Vagina (tissue), 2 donors: ENCODE measurements around the gene SLC26A4. TPM values are rescaled to one million over a fixed set of nuclear protein-coding genes. Genes with fewer than 3 reads are reported as not detected.

Experiments used
- DNase-seq, 2 donors: peaks; one replicate each; pipeline ENCODE4 v3.0.0-alpha.2; 2017; ENCODE audit errors: extremely low spot score in 2 of 2
- H3K27ac ChIP-seq: fragments of 200-600 bp; sonication (generic); one replicate; pipeline ENCODE4 v1.5.1; 2019
- H3K27me3 ChIP-seq: fragments of 200-600 bp; sonication (generic); one replicate; pipeline ENCODE4 v1.5.1; 2019
- H3K36me3 ChIP-seq, 2 donors: fragments of 200-600 bp; sonication (generic); one replicate each; pipeline ENCODE4 v1.5.1; 2017 to 2019
- H3K4me1 ChIP-seq: fragments of 200-600 bp; sonication (generic); one replicate; pipeline ENCODE4 v1.5.1; 2019
- H3K4me3 ChIP-seq, 2 donors: fragments of 200-600 bp; sonication (generic); 1 replicate in 1 of 2; 2 replicates in 1 of 2; pipeline ENCODE4 v1.5.1; 2016 to 2019
- H3K9me3 ChIP-seq: fragments of 200-600 bp; sonication (generic); one replicate; pipeline ENCODE4 v1.5.1; 2019
- CTCF ChIP-seq, 3 experiments: fragments of 450-650 bp in 2 of 3; fragments of 200-600 bp in 1 of 3; sonication (generic) in 1 of 3; IDR thresholded peaks; one replicate each; pipeline ENCODE4 v1.5.1; 2017 to 2019; ENCODE audit warnings: antibody characterized with exemption in 3 of 3, mild to moderate bottlenecking in 2 of 3, moderate library complexity in 2 of 3
- POLR2A ChIP-seq, 2 donors: fragments of 450-650 bp; IDR thresholded peaks; one replicate each; pipeline ENCODE4 v1.6.1; 2017; ENCODE audit warnings: antibody characterized with exemption in 2 of 2, mild to moderate bottlenecking in 2 of 2, moderate library complexity in 2 of 2
- POLR2AphosphoS5 ChIP-seq, 2 donors: sonication (generic); formaldehyde crosslinking; IDR thresholded peaks; one replicate each; pipeline ENCODE4 v1.9.0; 2017; ENCODE audit warnings: antibody characterized with exemption in 2 of 2, mild to moderate bottlenecking in 2 of 2, low read depth in 1 of 2; ENCODE audit not compliant: insufficient read depth in 1 of 2
- intact Hi-C: fragments of 100-400 bp; cut with DNase I; formaldehyde crosslinking; loops from one replicate; pipeline ENCODE4 v1.15.1; 2023
- total RNA-seq: library from RNA; depleted of rRNA; stranded (reverse); fragments of >200 nt; gene quantifications from one replicate; pipeline ENCODE4 v1.2.3, GENCODE V29; 2016

Gene SLC26A4
- total RNA-seq, 1 donor from 2014 or later, result not detected

- H3K9me3 ChIP-seq, result no peaks in the 10 kb centered on the region
- no peaks in the 10 kb centered on the region for H3K36me3 ChIP-seq
- H3K4me3 ChIP-seq, result no peak overlapping the region
- DNase-seq, result no peak
- intact Hi-C loops, result no loop called here
- TF ChIP-seq CTCF (IDR thresholded peaks at IDR 0.05), result no peak
- TF ChIP-seq POLR2A (IDR thresholded peaks at IDR 0.05), result no peak
- no peak for TF ChIP-seq POLR2AphosphoS5 (IDR thresholded peaks at IDR 0.05; ENCODE audit: insufficient read depth in 1 of 2, low read depth in 1 of 2)
- no peak overlapping the region for H3K27ac ChIP-seq
- H3K4me1 ChIP-seq, result peaks cover 21% of the 10 kb centered on the region
- H3K27me3 ChIP-seq, result no peaks in the 10 kb centered on the region
Observed at GRCh38 chr7:107663196-107663595, 2.6 kb downstream of the SLC26A4 start.

GRCh38 chr7:107666790-107667189 is 6.2 kb downstream of the SLC26A4 start:
- Histone ChIP-seq H3K27ac (no peak overlapping the region), H3K4me1 (peaks cover 5% of the 10 kb centered on the region), H3K4me3 (no peak overlapping the region), H3K27me3 (no peaks in the 10 kb centered on the region), H3K36me3 (no peaks in the 10 kb centered on the region), H3K9me3 (no peaks in the 10 kb centered on the region)
- no peak for TF ChIP-seq POLR2AphosphoS5 (IDR thresholded peaks at IDR 0.05; ENCODE audit: insufficient read depth in 1 of 2, low read depth in 1 of 2)
- TF ChIP-seq POLR2A (IDR thresholded peaks at IDR 0.05), result no peak
- no peak for TF ChIP-seq CTCF (IDR thresholded peaks at IDR 0.05)
- intact Hi-C loops, result no loop called here
- no peak for DNase-seq

- Histone ChIP-seq H3K36me3 (no peaks in the 10 kb centered on the region), H3K9me3 (no peaks in the 10 kb centered on the region), H3K27me3 (no peaks in the 10 kb centered on the region), H3K4me1 (no peaks in the 10 kb centered on the region), H3K27ac (no peak overlapping the region), H3K4me3 (no peak overlapping the region)
- TF ChIP-seq POLR2AphosphoS5 (IDR thresholded peaks at IDR 0.05; ENCODE audit: insufficient read depth in 1 of 2, low read depth in 1 of 2) (no peak), POLR2A (IDR thresholded peaks at IDR 0.05) (no peak), CTCF (IDR thresholded peaks at IDR 0.05) (no peak)
- intact Hi-C loops, result no loop called here
- DNase-seq, result no peak
Observed at GRCh38 chr7:107667341-107667740, 6.7 kb downstream of the SLC26A4 start.

DNA sequence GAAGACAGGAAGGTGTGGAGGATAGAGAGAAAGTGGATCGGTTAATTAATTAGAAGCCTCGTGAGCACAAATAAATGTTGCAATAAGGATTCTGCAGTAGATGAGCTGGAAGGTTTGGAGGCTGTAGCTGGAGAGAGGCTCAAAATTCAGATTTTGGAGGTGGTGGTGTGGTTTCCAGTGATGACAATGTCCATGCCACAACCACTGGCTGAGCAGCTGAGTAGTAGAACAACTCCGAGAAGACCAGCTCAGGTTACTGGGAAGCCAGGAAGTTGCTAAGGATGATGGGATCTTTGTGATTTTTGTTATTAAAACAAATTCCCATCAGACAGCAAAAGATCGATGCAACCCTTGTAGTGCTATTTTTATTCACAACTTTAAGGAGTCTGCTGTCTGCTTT is 7.7 kb downstream of the SLC26A4 start:
- H3K4me1 ChIP-seq, result no peaks in the 10 kb centered on the region
- no peaks in the 10 kb centered on the region for H3K9me3 ChIP-seq
- no peak overlapping the region for H3K4me3 ChIP-seq
- H3K36me3 ChIP-seq, result no peaks in the 10 kb centered on the region
- no peak for DNase-seq
- no peaks in the 10 kb centered on the region for H3K27me3 ChIP-seq
- H3K27ac ChIP-seq, result no peak overlapping the region
- intact Hi-C loops, result no loop called here
- TF ChIP-seq POLR2A (IDR thresholded peaks at IDR 0.05) (no peak), POLR2AphosphoS5 (IDR thresholded peaks at IDR 0.05; ENCODE audit: insufficient read depth in 1 of 2, low read depth in 1 of 2) (no peak), CTCF (IDR thresholded peaks at IDR 0.05) (no peak)

DNA sequence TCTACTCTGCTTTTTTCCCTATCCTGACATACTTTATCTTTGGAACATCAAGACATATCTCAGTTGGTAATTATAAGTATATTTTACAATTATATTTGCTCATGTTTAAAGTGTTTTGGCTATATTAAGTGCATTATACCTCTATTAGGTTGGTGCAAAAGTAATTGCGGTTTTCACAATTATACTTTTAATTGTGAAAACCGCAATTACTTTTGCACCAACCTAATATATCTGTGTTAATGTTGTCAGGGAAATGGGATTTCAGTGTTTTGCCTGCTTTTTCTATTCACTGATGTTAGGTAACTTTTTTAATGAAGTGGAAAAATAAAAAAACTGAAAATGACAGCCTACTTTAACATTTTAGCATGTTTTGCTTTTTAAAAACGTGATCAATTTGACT is 11.6 kb downstream of the SLC26A4 start:
- no peaks in the 10 kb centered on the region for H3K27me3 ChIP-seq
- no peak overlapping the region for H3K4me3 ChIP-seq
- no peak overlapping the region for H3K27ac ChIP-seq
- intact Hi-C loops, result no loop called here
- H3K36me3 ChIP-seq, result no peaks in the 10 kb centered on the region
- H3K4me1 ChIP-seq, result no peaks in the 10 kb centered on the region
- TF ChIP-seq CTCF (IDR thresholded peaks at IDR 0.05) (no peak), POLR2AphosphoS5 (IDR thresholded peaks at IDR 0.05; ENCODE audit: insufficient read depth in 1 of 2, low read depth in 1 of 2) (no peak), POLR2A (IDR thresholded peaks at IDR 0.05) (no peak)
- H3K9me3 ChIP-seq, result no peaks in the 10 kb centered on the region
- DNase-seq, result no peak
